Glomerular endothelial cell (primary cell): Measurements from ENCODE around the gene SLC25A36. TPM values are rescaled to one million over a fixed set of nuclear protein-coding genes. Genes with fewer than 3 reads are reported as not detected.
"Not testable (repeated sequence)": the region's sequence is repeated elsewhere in the genome, so short reads cannot be mapped to it uniquely, and the experiment has no call there.

ENCODE experiments used
- DNase-seq: peaks from one replicate; pipeline ENCODE4 v3.0.0-alpha.2; 2011; ENCODE audit warnings: low read depth, low spot score; ENCODE audit errors: extremely low read depth
- total RNA-seq: library from RNA; depleted of rRNA; stranded (reverse); fragments of >200 nt; gene quantifications from 2 replicates; pipeline ENCODE4 v1.2.3, GENCODE V29; 2015

Gene SLC25A36
- total RNA-seq, 1 donor from 2014 or later, result 44.5 TPM

DNA sequence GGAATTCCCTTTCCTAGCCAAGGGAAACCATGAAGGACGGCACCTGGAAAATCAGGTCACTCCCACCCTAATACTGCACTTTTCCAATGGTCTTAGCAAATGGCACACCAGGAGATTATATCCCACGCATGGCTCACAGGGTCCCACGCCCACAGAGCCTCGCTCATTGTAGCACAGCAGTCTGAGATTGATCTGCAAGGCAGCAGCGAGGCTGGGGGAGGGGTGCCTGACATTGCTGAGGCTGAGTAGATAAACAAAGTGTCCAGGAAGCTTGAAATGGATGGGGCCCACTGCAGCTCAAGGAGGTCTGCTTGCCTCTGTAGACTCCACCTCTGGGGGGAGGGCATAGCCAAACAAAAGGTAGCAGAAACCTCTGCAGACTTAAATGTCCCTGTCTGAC, 46.2 kb downstream of the SLC25A36 start:
- DNase-seq, result not testable (repeated sequence)

DNA sequence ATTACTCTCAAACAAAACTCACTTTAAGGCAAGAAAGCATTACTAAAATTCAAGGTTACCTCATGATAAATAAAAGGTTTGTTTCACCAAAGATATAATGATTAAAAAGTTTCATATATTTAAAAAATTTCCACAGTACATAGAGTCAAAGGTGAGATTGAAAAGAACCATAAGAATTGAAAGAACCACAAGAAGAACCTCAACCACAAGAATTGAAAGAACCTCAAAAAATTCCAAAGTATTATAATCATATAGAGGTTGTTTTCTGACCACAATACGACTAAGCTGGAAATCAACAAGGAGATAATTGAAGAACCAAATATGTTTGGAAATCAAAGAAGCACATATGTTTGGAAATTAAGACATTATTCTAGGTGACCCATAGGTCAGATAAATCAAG, 52.7 kb downstream of the SLC25A36 start:
- DNase-seq, result no peak

DNA sequence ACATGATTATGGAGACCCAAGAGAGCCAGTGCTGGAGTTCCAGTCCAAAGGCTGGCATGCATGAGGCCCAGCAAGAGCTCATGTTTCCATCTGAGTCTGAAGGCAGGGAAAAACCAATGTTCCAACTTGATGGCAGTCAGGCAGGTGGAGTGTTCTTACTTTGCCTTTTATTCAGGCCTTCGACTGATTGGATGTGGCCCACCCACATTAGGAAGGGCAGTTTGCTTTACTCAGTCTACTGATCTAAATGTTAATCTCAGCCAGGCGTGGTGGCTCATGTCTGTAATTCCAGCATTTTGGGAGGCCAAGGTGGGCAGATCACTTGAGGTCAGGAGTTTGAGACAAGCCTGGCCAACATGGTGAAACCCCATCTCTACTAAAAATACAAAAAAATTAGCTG, 53.2 kb downstream of the SLC25A36 start:
- not testable (repeated sequence) for DNase-seq

DNA sequence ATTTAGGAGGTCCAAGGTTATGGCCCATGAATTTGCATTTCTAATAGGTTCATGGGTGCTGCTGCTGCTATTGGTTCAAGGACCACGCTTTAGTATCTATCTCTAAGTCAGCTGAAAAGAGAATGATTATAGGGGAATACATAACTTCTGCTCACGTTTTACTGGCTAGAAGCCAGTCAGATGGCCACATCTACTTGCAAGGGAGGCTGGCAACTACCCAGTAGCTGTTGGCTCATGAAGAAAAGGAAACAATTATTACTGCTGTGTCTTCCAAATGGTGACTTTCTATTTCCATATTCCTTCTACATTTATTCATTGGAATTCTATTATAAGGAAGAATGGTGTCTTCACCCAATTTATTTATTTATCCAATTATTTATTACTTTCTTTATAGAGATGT, 54.2 kb downstream of the SLC25A36 start:
- no peak for DNase-seq

DNA sequence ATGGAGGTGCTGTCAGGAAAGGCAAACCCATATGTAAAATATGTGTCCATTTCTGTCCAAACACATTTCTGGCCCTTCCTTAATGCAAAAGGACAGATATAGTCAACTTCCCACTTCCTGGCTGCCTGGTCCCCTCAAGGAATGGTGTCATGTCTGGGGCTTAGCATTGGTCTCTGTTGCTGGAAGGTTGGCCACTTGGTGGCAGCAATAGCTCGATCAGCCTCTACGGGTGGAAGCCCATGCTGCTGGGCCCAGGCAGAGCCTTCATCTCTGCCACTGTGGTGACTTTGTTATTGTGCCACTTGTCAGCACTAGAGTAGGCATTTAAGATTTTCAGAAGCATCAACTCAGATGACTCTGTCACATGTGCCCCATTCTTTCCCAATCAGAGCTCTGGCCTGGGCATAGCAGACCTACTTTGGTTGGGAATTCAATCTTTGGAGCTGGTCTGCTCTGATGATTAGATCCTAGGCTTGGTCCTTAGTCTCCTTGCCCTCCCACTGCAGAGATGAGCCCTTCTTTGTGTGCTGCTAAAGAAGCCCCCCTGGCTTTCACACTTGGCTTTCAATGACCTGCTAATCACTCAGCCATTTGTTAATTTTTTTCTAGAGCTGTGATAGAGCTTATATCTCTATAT, 58.5 kb downstream of the SLC25A36 start:
- peak; percentile 12 for DNase-seq

DNA sequence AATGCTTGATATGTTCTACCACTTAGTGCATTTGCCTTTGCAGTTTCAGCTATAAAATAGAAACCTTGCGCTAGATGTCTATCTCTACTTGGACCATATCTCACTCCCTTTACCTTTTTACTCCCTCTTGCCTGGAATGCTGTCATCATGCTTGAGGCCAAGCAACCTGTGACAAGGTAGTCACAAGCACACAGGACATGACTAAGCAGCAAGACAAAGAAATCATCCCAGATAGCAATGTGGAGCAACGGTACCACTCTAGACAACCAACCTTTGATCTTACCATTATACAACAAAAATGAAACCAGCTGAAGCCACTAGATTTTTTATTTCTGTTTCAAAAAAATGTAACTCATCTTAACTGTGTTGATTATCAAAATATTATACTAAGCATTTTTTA, 59.0 kb downstream of the SLC25A36 start:
- DNase-seq, result no peak

DNA sequence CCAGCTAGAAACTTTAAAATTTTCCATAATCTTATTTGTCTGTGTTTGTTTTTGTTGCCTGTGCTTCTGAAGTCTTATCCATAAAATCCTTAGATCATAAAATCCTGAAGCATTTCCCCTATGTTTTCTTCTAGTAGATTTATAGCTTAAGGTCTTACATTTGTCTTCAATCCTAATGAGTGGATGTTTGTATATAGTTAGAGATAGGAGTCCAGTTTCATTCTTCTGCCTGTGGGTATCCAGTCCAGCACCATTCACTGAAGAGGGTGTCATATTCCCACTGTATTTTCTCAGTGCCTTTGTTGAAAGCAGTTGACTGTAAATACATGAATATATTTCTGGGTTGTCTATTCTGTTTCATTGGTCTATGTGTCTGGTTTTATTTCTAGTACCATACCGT, 64.7 kb downstream of the SLC25A36 start:
- DNase-seq, result no peak

DNA sequence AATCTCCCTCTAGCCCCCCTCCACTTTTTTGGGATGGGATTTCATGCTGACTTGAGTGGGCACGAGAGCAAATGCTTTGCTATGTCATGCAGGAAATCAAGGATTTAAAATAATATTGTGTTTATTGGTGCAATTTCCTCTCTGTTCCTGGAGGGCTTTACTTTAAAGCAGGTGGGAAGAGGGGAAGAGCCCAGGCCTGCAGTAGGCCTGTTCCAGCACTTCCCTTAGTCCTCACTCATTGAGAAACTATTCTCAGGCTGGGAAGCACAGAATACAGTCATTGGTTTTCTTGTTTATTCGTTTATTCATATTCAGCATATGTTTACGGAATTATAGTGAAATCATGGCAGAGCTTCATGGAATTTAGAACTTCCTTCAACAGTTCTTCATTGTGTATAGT, 67.9 kb downstream of the SLC25A36 start:
- no peak for DNase-seq

DNA sequence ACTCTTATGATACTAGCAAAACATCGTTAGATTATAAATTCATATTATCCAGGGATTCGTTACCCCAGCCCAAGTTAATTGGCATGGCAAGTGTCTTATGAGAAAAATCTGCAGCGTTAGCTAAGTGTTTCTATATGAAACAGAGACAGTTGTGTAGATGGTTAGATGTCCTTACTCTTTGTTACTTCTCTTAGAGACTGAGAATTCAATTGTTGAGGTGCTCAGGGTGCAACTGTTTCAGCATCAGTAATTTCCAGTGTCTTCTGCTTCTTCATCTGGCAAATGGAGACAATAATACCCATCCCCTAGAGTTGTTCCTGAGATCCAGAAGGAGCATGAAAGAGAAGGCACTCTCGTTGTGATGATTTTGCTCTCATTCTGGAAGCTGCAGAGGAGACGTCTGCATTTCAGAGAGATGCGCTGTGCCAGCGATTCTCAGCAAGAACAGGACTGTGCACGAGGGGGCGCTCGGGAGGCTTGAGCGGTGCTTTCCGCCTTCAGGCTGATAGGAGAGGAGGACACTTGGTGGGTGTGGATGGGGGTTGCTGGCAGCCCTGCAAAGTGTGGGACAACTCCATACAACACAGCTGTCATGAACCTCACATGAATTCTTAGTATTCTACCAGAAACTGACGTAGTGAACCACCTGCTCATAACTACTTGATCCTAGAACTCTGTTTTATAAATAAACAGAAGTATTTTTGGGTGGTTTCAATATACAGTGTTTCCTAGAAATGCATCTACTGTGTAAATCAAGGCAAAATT, 69.8 kb downstream of the SLC25A36 start:
- peak; percentile 22 for DNase-seq

DNA sequence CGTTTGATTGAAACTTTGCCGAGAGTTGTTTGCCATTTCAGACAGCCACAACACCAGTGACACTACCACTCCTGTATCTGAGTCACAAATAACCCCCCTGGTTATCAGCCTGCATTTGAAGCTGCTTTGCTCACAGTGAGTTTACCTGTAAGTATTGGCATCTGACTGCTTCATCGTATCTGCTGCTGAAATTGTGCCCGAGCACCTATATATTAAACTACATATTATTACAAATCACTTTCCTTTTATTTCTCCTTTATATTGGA, 70.3 kb downstream of the SLC25A36 start:
- DNase-seq, result no peak

DNA sequence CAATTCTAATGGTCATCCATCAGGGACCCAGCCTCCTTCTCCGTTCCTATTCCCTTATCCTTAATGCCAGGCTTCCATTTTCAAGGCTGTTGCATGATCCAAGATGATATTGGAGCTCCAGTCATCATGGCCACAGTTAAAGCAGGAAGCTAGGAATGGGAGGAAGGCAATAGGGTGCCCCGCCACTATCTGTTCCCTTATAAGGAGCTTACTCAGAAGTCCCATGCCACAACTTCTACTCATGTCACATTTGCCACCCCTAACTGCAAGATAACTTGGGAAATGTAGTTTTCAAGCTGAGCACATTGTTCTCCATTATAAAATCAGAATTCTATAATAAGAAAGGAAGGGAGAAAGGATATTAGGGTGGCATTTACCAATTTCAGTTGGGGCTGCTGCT, 70.9 kb downstream of the SLC25A36 start:
- no peak for DNase-seq

DNA sequence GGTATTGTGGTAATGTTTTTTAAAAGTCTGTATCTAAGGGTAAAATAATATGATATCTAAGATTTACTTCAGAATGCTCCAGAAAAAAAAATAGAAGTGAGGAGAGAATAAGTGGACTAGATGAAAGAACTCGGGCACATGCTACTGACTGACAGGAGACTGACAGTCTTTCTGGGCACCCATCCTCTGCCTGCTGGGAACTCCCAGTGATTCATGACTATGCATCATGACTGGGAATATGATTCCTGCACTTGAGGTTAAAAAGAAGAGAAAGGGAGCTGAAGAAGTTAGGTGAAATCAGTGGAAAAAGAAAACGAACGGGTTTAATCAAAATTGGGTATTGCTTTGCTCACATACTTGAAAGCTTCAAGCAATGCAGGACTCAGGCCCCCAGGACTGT, 73.8 kb downstream of the SLC25A36 start:
- no peak for DNase-seq

DNA sequence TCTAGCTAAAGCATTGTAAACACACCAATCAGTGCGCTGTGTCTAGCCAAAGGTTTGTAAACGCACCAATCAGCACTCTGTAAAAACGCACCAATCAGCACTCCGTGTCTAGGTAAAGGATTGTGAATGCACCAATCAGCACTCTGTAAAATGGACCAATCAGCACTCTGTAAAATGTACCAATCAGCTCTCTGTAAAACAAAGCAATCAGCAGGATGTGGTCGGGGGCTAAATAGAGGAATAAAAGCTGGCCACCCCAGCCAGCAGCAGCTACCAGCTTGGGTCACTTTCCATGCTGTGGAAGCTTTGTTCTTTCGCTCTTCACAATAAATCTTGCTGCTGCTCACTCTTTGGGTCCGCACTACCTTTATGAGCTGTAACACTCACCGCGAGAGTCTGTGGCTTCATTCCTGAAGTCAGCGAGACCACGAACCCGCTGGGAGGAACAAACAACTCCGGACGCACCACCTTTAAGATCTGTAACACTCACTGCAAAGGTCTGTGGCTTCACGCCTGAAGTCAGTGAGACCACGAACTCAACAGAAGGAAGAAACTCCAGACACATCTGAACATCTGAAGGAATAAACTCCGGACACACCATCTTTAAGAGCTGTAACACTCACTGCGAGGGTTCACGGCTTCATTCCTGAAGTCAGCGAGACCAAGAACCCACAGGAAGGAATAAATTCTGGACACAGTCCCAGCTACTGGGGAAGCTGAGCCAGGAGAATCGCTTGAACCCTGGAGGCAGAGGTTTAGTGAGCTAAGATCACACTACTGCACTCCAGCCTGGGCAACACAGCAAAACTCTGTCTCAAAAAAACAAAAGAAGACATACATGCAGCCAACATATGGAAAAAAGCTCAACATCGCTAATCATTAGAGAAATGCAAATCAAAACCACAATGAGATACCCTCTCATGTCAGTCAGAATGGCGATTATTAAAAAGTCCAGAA, 76.0 kb downstream of the SLC25A36 start:
- not testable (repeated sequence) for DNase-seq

DNA sequence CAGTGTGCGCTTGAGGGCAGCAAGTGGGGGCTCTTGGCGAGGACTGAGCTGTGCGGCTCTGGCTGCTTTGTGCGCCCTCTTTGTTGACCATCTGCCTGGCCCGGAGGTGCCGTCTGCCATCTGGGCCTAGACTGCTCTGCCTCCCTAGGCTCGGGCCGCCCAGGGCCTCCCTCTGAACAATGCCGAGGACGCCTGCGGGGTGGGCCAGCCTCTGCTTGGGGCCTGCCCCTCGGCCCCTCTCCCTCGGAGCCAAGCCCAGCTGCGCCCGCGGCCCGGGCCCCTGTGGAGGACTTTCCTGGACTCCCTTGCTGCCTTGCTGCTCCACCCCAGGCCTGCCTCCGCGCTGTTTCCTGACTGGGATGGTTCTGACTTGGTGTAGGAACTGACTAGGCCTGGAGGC, 77.6 kb downstream of the SLC25A36 start:
- DNase-seq, result no peak

DNA sequence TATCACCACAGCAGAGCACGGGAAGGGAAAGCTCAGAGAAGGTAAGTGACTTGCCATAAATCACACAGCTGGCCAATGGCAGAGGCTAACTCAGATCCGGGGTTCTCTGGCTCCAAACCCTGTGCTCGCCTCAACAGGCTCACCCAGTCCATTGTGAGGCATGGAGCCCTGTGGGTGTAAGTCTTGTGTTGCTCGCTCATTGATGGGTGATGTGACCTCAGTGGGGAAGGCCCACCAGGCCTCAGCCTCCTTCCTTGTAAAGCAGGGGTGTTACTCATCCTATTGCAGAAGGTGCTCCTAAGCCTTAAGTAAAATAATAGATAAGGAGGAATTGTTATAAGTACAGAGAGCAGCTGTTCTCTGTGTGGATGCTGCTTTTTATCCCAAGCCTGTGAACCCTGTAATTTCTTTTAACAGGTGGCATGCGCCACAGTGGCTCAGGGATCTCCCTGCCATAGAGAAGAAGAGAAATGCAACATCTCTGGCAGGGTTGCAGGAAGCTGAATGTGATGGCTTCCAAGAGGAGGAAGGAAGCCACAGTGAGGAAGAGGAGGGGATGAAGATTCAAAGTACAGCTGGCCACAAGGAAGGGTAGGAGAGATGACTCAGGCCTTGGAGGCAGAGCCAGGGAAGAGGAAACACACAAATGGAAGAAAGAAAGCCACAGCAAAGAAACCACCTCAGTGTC, 78.7 kb downstream of the SLC25A36 start:
- DNase-seq, result no peak

DNA sequence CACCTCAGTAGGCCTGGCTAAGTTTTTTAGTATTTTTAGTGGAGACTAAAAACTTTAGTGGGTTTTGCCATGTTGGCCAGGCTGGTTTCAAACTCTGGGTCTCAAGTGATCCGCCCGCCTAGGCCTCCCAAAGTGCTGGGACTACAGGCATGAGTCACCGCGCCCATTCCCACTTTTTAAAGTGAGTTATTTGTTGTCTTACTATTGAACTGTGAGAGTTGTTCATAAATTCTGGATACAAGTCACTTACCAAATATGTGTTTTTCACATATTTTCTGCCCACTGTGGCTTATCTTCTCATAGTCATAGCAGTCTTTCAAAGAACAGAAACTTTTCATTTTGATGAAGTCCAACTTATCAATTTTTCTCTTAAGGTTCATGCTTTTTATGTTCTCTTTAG, 79.6 kb downstream of the SLC25A36 start:
- no peak for DNase-seq

Other genes starting within 250 kb of the SLC25A36 start
- 0.53 TPM in 1 of 2 replicates, not detected in the other for gene SPSB4, start 109.5 kb downstream of the SLC25A36 start, total RNA-seq